NCI-H446 (cell line): ENCODE measurements around the gene AHI1.
A peak's percentile ranks its signal among the peaks of the same experiment; 100 is the strongest.

ENCODE experiments used
- DNase-seq, 2 experiments: peaks; one replicate each; lab custom pipeline; 2025; lab: John Stamatoyannopoulos, UW

Gene AHI1

GRCh38 chr6:135497412-135498184 lies at the start of gene AHI1:
Gene AHI1, minus strand, starts transcription at chr6:135497740. Its CDS starts 5,503 bp downstream, at chr6:135492237.
- peak; percentile 80 to 90 for DNase-seq

- peak in 1 of 2 experiments; percentile 77 for DNase-seq
Measured at GRCh38 chr6:135546680-135547418, 49.3 kb upstream of the AHI1 start.

- no peak for DNase-seq
Measured at GRCh38 chr6:135546206-135546605, 48.7 kb upstream of the AHI1 start.

- DNase-seq, result peak in 1 of 2 experiments; percentile 32
Measured at GRCh38 chr6:135540207-135540840, 42.8 kb upstream of the AHI1 start.

- no peak for DNase-seq
Measured at GRCh38 chr6:135537741-135538301, 40.3 kb upstream of the AHI1 start.

GRCh38 chr6:135535989-135536414 lies 38.5 kb upstream of the AHI1 start:
- peak; percentile 56 to 60 for DNase-seq

GRCh38 chr6:135534773-135535380 lies 37.3 kb upstream of the AHI1 start:
- no peak for DNase-seq

GRCh38 chr6:135532559-135532958 lies 35.0 kb upstream of the AHI1 start:
- no peak for DNase-seq

GRCh38 chr6:135531954-135532490 lies 34.5 kb upstream of the AHI1 start:
- DNase-seq, result no peak

- no peak for DNase-seq
Measured at GRCh38 chr6:135530113-135530512, 32.6 kb upstream of the AHI1 start.

- no peak for DNase-seq
Measured at GRCh38 chr6:135527960-135528249, 30.4 kb upstream of the AHI1 start.

- DNase-seq, result peak; percentile 82 to 87
Measured at GRCh38 chr6:135527116-135527959, 29.8 kb upstream of the AHI1 start.

- DNase-seq, result no peak
Measured at GRCh38 chr6:135525594-135525993, 28.1 kb upstream of the AHI1 start.

GRCh38 chr6:135522965-135523692 lies 25.6 kb upstream of the AHI1 start:
- no peak for DNase-seq

GRCh38 chr6:135521431-135521830 lies 23.9 kb upstream of the AHI1 start:
- DNase-seq, result no peak

GRCh38 chr6:135520781-135521180 lies 23.2 kb upstream of the AHI1 start:
- no peak for DNase-seq

GRCh38 chr6:135519348-135519747 lies 21.8 kb upstream of the AHI1 start:
- DNase-seq, result no peak

- no peak for DNase-seq
Measured at GRCh38 chr6:135517527-135517926, 20.0 kb upstream of the AHI1 start.

GRCh38 chr6:135514706-135515105 lies 17.2 kb upstream of the AHI1 start:
- peak in 1 of 2 experiments; percentile 12 for DNase-seq
